B cell (primary cell): ENCODE measurements around the gene SMPD3. TPM values are rescaled to one million over a fixed set of nuclear protein-coding genes. Genes with fewer than 3 reads are reported as not detected.

ENCODE experiments used
- ATAC-seq: fragments of 200-7000 bp; cut with Tn5 transposase; one replicate; pipeline ENCODE4 v1.10.0; 2021; ENCODE audit warnings: low read depth, mild to moderate bottlenecking, moderate number of reproducible peaks, moderate library complexity
- CTCF ChIA-PET: fragments of 350-600 bp; sonication (Branson Sonifier 250); formaldehyde crosslinking; loops from one replicate; lab custom pipeline; 2021; ENCODE audit warnings: antibody characterized with exemption, inconsistent platforms; lab: Charles Lee
- POLR2A ChIA-PET: fragments of 350-600 bp; sonication (Branson Sonifier 250); formaldehyde crosslinking; loops from one replicate; lab custom pipeline; 2021; ENCODE audit warnings: antibody characterized with exemption; lab: Charles Lee
- DNase-seq: peaks from one replicate; pipeline ENCODE4 v3.0.0; 2013
- H2AFZ ChIP-seq: 2 replicates; pipeline ENCODE4 v1.6.1; 2012; ENCODE audit warnings: mild to moderate bottlenecking, low read depth, low read length; ENCODE audit not compliant: insufficient read depth, poor library complexity, severe bottlenecking
- H3K27ac ChIP-seq, 2 donors: 1 replicate in 1 of 2; 2 replicates in 1 of 2; pipeline ENCODE4 v1.5.1; 2012 to 2013; ENCODE audit warnings: low read length in 2 of 2, mild to moderate bottlenecking in 2 of 2, moderate library complexity in 1 of 2
- H3K27me3 ChIP-seq, 4 experiments: fragments of 200-600 bp in 1 of 4; sonication (generic) in 1 of 4; replicated peaks in 1 of 4; 1 replicate in 2 of 4; 2 replicates in 2 of 4; pipeline versions ENCODE4 v1.6.1 to v1.7.0; 2013 to 2016; ENCODE audit warnings: low read length in 3 of 4, mild to moderate bottlenecking in 2 of 4, mixed read lengths in 1 of 4, moderate library complexity in 1 of 4; ENCODE audit not compliant: insufficient read depth in 4 of 4, control insufficient read depth in 3 of 4; ENCODE audit errors: control extremely low read depth in 1 of 4
- H3K36me3 ChIP-seq, 2 experiments: replicated peaks in 1 of 2; 1 replicate in 1 of 2; 2 replicates in 1 of 2; pipeline versions ENCODE4 v1.6.1 to v1.7.1; 2013; ENCODE audit warnings: low read length in 1 of 2; ENCODE audit not compliant: insufficient read depth in 2 of 2, control insufficient read depth in 1 of 2; ENCODE audit errors: control extremely low read depth in 1 of 2, extremely low read depth in 1 of 2
- H3K4me1 ChIP-seq, 2 donors: fragments of 200-600 bp in 1 of 2; sonication (generic) in 1 of 2; 1 replicate in 1 of 2; 2 replicates in 1 of 2; pipeline versions ENCODE4 v1.5.1 to v1.6.1; 2013 to 2017; ENCODE audit warnings: low read length in 2 of 2; ENCODE audit not compliant: control insufficient read depth in 2 of 2, insufficient read depth in 2 of 2
- H3K4me2 ChIP-seq: replicated peaks from 2 replicates; pipeline ENCODE3; 2012; ENCODE audit warnings: mild to moderate bottlenecking, low read depth, low read length; ENCODE audit not compliant: poor library complexity, severe bottlenecking
- H3K4me3 ChIP-seq, 5 experiments: fragments of 200-600 bp in 1 of 5; sonication (generic) in 1 of 5; 1 replicate in 3 of 5; 2 replicates in 2 of 5; pipeline versions ENCODE4 v1.5.1 to v1.7.0; 2011 to 2016; ENCODE audit warnings: low read length in 4 of 5, mild to moderate bottlenecking in 4 of 5, low read depth in 2 of 5, control low read depth in 1 of 5, moderate library complexity in 1 of 5; ENCODE audit not compliant: insufficient read depth in 1 of 5; ENCODE audit errors: control extremely low read depth in 1 of 5, extremely low read depth in 1 of 5
- H3K79me2 ChIP-seq: fragments of 200-600 bp; sonication (generic); one replicate; pipeline ENCODE4 v1.6.0; 2016; ENCODE audit warnings: low read length; ENCODE audit not compliant: control insufficient read depth, insufficient read depth
- H3K9ac ChIP-seq: fragments of 200-600 bp; sonication (generic); 2 replicates; pipeline ENCODE4 v1.6.1; 2017; ENCODE audit warnings: mild to moderate bottlenecking, low read length, moderate library complexity
- H3K9me3 ChIP-seq, 3 donors: one replicate each; pipeline versions ENCODE4 v1.6.1 to v1.7.1; 2013; ENCODE audit warnings: low read length in 2 of 3; ENCODE audit not compliant: control insufficient read depth in 2 of 3, insufficient read depth in 1 of 3; ENCODE audit errors: control extremely low read depth in 1 of 3
- H4K20me1 ChIP-seq: 2 replicates; pipeline ENCODE4 v1.6.0; 2012; ENCODE audit warnings: mild to moderate bottlenecking, low read length; ENCODE audit not compliant: insufficient read depth, control insufficient read depth, poor library complexity, severe bottlenecking
- H3K27ac Mint-ChIP-seq: one replicate; pipeline ENCODE4 v1.8.0; 2021; ENCODE audit warnings: mixed read lengths
- H3K27me3 Mint-ChIP-seq: one replicate; pipeline ENCODE4 v1.8.0; 2021; ENCODE audit warnings: mixed read lengths
- H3K4me1 Mint-ChIP-seq: one replicate; pipeline ENCODE4 v1.8.0; 2021; ENCODE audit warnings: mixed read lengths
- H3K4me3 Mint-ChIP-seq: one replicate; pipeline ENCODE4 v1.8.0; 2021; ENCODE audit warnings: mixed read lengths
- H3K9me3 Mint-ChIP-seq: one replicate; pipeline ENCODE4 v1.8.0; 2022; ENCODE audit warnings: mixed read lengths; ENCODE audit not compliant: insufficient read depth
- EZH2 ChIP-seq: IDR thresholded peaks from 2 replicates; pipeline ENCODE4 v1.6.1; 2012; ENCODE audit warnings: borderline replicate concordance, low read depth, mild to moderate bottlenecking, moderate library complexity, low read length; ENCODE audit not compliant: insufficient read depth, poor library complexity, severe bottlenecking
- WGBS: methylation state at CpG from one replicate; pipeline ENCODE4 v1.1.5; 2013; ENCODE audit warnings: missing lambda C conversion rate; ENCODE audit not compliant: insufficient coverage; 5-methylcytosine and 5-hydroxymethylcytosine counted together
- intact Hi-C: fragments of 100-400 bp; cut with micrococcal nuclease; formaldehyde crosslinking; loops from one replicate; pipeline ENCODE4 v1.10.0; 2022
- polyA plus RNA-seq: library from polyadenylated mRNA; depleted of rRNA; stranded (reverse); fragments of >200 nt; gene quantifications from 2 replicates; pipeline ENCODE4 v1.2.3, GENCODE V29; 2012
- total RNA-seq, 2 donors: library from RNA; stranded (reverse); fragments of 120-200 nt in 1 of 2; gene quantifications; 1 replicate in 1 of 2; 2 replicates in 1 of 2; pipeline versions ENCODE4 v1.2.3 to v1.2.4, GENCODE V29; 2013 to 2022
- TF ChIP-seq, protein P1 (sequence below): fragments of 200-600 bp; IDR thresholded peaks from one replicate; pipeline ENCODE4 v1.8.0; 2022; ENCODE audit warnings: antibody characterized with exemption, mild to moderate bottlenecking

Gene SMPD3
- total and polyA plus RNA-seq, 2 donors (not counting 1 experiment from before 2014, with no cell fraction given), result 1.2 to 2.8 TPM

- ChIA-PET POLR2A (no interaction called here), CTCF (no interaction called here)
- Mint-ChIP-seq H3K27me3 (peaks cover 4% of the 10 kb centered on the region), H3K4me1 (peaks cover 2% of the 10 kb centered on the region), H3K27ac (no peak overlapping the region), H3K9me3 (no peaks in the 10 kb centered on the region), H3K4me3 (no peak overlapping the region)
- intact Hi-C loops, result no loop called here
- H3K36me3 ChIP-seq, result no peaks in the 10 kb centered on the region
- DNase-seq, result no peak
- no peak overlapping the region for H3K9ac ChIP-seq
- no peaks in the 10 kb centered on the region for H4K20me1 ChIP-seq
- no peak overlapping the region for H3K27ac ChIP-seq
- no peaks in the 10 kb centered on the region for H3K79me2 ChIP-seq
- peaks cover 0 to 2% of the 10 kb centered on the region in 2 donors for H3K4me1 ChIP-seq
- ATAC-seq, result no peak
- no peak overlapping the region for H3K4me2 ChIP-seq
- H2AFZ ChIP-seq, result no peak overlapping the region
- peaks cover 0 to 3% (median 0%) of the 10 kb centered on the region in 4 experiments for H3K27me3 ChIP-seq
- TF ChIP-seq, protein P1, sequence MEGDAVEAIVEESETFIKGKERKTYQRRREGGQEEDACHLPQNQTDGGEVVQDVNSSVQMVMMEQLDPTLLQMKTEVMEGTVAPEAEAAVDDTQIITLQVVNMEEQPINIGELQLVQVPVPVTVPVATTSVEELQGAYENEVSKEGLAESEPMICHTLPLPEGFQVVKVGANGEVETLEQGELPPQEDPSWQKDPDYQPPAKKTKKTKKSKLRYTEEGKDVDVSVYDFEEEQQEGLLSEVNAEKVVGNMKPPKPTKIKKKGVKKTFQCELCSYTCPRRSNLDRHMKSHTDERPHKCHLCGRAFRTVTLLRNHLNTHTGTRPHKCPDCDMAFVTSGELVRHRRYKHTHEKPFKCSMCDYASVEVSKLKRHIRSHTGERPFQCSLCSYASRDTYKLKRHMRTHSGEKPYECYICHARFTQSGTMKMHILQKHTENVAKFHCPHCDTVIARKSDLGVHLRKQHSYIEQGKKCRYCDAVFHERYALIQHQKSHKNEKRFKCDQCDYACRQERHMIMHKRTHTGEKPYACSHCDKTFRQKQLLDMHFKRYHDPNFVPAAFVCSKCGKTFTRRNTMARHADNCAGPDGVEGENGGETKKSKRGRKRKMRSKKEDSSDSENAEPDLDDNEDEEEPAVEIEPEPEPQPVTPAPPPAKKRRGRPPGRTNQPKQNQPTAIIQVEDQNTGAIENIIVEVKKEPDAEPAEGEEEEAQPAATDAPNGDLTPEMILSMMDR, result no peak
- TF ChIP-seq EZH2, result no peak
- WGBS, result 83% methylated on average over 8 of the region's 8 CpGs
- H3K9me3 ChIP-seq, result no peaks in the 10 kb centered on the region
- H3K4me3 ChIP-seq, result no peak overlapping the region
These were observed 43.5 kb downstream of the SMPD3 start for GRCh38 chr16:68404736-68405345.

GRCh38 chr16:68403704-68404103 lies 44.6 kb downstream of the SMPD3 start:
- H3K27me3 Mint-ChIP-seq, result peaks cover 4% of the 10 kb centered on the region
- WGBS, result 94% methylated on average over 3 of the region's 3 CpGs

More at GRCh38 chr16:68403704-68404103, 44.6 kb downstream of the SMPD3 start:
- H3K27ac Mint-ChIP-seq, result no peak overlapping the region
- H3K9me3 Mint-ChIP-seq, result no peaks in the 10 kb centered on the region
- H3K27ac ChIP-seq, result no peak overlapping the region
- intact Hi-C loops, result no loop called here
- no peak for DNase-seq
- H4K20me1 ChIP-seq, result no peaks in the 10 kb centered on the region
- H3K4me1 Mint-ChIP-seq, result no peaks in the 10 kb centered on the region
- no peaks in the 10 kb centered on the region for H3K4me1 ChIP-seq
- ATAC-seq, result no peak
- ChIA-PET CTCF (interaction anchor here (0.6 kb wide), 1 partner anchor 107 kb away, joined by 3 read pairs; no protein-coding TSS in a partner anchor), POLR2A (no interaction called here)
- H3K79me2 ChIP-seq, result no peaks in the 10 kb centered on the region
- H2AFZ ChIP-seq, result no peak overlapping the region
- no peak overlapping the region for H3K4me3 ChIP-seq
- H3K4me3 Mint-ChIP-seq, result no peak overlapping the region
- TF ChIP-seq EZH2, result no peak
- TF ChIP-seq, protein P1, result no peak
- no peaks in the 10 kb centered on the region for H3K36me3 ChIP-seq
- peaks cover 0 to 3% (median 0%) of the 10 kb centered on the region in 4 experiments for H3K27me3 ChIP-seq
- no peak overlapping the region for H3K9ac ChIP-seq
- H3K9me3 ChIP-seq, result no peaks in the 10 kb centered on the region
- no peak overlapping the region for H3K4me2 ChIP-seq
